ENCODE measurements around the gene CRIM1. TPM values are rescaled to one million over a fixed set of nuclear protein-coding genes. Genes with fewer than 3 reads are reported as not detected.

Gene CRIM1
- total RNA-seq, 1 donor = 100 TPM

GRCh38 chr2:36425608-36426355, 70.2 kb downstream of the CRIM1 start:
- DNase-seq (ENCODE audit: low read depth) = peak; percentile 44
- no peak for TF ChIP-seq CTCF (IDR thresholded peaks at IDR 0.05; ENCODE audit: insufficient read depth, low read length)
- H3K4me3 ChIP-seq (ENCODE audit: low read depth, low read length) = no peak overlapping the region

- no peak for DNase-seq (ENCODE audit: low read depth)
- no peak for TF ChIP-seq CTCF (IDR thresholded peaks at IDR 0.05; ENCODE audit: insufficient read depth, low read length)
- no peak overlapping the region for H3K4me3 ChIP-seq (ENCODE audit: low read depth, low read length)
These were observed 72.2 kb downstream of the CRIM1 start for GRCh38 chr2:36427790-36428243.

GRCh38 chr2:36430549-36430948, 75.0 kb downstream of the CRIM1 start:
- no peak overlapping the region for H3K4me3 ChIP-seq (ENCODE audit: low read depth, low read length)
- TF ChIP-seq CTCF (IDR thresholded peaks at IDR 0.05; ENCODE audit: insufficient read depth, low read length) = no peak
- no peak for DNase-seq (ENCODE audit: low read depth)

- H3K4me3 ChIP-seq (ENCODE audit: low read depth, low read length) = no peak overlapping the region
- DNase-seq (ENCODE audit: low read depth) = no peak
- no peak for TF ChIP-seq CTCF (IDR thresholded peaks at IDR 0.05; ENCODE audit: insufficient read depth, low read length)
These were observed 76.9 kb downstream of the CRIM1 start for GRCh38 chr2:36432479-36432878.

- peak; percentile 91 for DNase-seq (ENCODE audit: low read depth)
- no peak for TF ChIP-seq CTCF (IDR thresholded peaks at IDR 0.05; ENCODE audit: insufficient read depth, low read length)
- H3K4me3 ChIP-seq (ENCODE audit: low read depth, low read length) = peak overlapping the region; percentile 3
These were observed 78.0 kb downstream of the CRIM1 start for GRCh38 chr2:36433311-36434217.

- no peak overlapping the region for H3K4me3 ChIP-seq (ENCODE audit: low read depth, low read length)
- DNase-seq (ENCODE audit: low read depth) = peak; percentile 98
- no peak for TF ChIP-seq CTCF (IDR thresholded peaks at IDR 0.05; ENCODE audit: insufficient read depth, low read length)
These were observed 82.9 kb downstream of the CRIM1 start for GRCh38 chr2:36438449-36438977.

Measured in fibroblast of the aortic adventitia (primary cell).